AG09319 (cell line): Measurements from ENCODE around the gene WAC.

Experiments used
- DNase-seq: peaks from one replicate; pipeline ENCODE4 v3.0.0-alpha.2; 2010; ENCODE audit warnings: low read depth; ENCODE audit errors: extremely low read depth
- TF ChIP-seq, protein P1 (sequence below): IDR thresholded peaks from 2 replicates; pipeline ENCODE4 v1.5.1; 2011; ENCODE audit warnings: low read depth, mild to moderate bottlenecking, inconsistent platforms, low read length, moderate library complexity

Gene WAC

GRCh38 chr10:28581916-28582315 lies 49.0 kb downstream of the WAC start:
- TF ChIP-seq, protein P1, sequence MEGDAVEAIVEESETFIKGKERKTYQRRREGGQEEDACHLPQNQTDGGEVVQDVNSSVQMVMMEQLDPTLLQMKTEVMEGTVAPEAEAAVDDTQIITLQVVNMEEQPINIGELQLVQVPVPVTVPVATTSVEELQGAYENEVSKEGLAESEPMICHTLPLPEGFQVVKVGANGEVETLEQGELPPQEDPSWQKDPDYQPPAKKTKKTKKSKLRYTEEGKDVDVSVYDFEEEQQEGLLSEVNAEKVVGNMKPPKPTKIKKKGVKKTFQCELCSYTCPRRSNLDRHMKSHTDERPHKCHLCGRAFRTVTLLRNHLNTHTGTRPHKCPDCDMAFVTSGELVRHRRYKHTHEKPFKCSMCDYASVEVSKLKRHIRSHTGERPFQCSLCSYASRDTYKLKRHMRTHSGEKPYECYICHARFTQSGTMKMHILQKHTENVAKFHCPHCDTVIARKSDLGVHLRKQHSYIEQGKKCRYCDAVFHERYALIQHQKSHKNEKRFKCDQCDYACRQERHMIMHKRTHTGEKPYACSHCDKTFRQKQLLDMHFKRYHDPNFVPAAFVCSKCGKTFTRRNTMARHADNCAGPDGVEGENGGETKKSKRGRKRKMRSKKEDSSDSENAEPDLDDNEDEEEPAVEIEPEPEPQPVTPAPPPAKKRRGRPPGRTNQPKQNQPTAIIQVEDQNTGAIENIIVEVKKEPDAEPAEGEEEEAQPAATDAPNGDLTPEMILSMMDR: no peak
- DNase-seq: no peak

- DNase-seq: no peak
- TF ChIP-seq, protein P1: no peak
Observed at GRCh38 chr10:28585076-28585475, 52.2 kb downstream of the WAC start.

GRCh38 chr10:28586176-28586575 lies 53.3 kb downstream of the WAC start:
- TF ChIP-seq, protein P1: no peak
- DNase-seq: no peak

GRCh38 chr10:28587270-28587969 lies 54.5 kb downstream of the WAC start:
- peak; percentile 54 for DNase-seq
- TF ChIP-seq, protein P1: no peak

- peak; percentile 63 for DNase-seq
- TF ChIP-seq, protein P1: peak; percentile 42
Observed at GRCh38 chr10:28587970-28588290, 55.0 kb downstream of the WAC start.

DNA sequence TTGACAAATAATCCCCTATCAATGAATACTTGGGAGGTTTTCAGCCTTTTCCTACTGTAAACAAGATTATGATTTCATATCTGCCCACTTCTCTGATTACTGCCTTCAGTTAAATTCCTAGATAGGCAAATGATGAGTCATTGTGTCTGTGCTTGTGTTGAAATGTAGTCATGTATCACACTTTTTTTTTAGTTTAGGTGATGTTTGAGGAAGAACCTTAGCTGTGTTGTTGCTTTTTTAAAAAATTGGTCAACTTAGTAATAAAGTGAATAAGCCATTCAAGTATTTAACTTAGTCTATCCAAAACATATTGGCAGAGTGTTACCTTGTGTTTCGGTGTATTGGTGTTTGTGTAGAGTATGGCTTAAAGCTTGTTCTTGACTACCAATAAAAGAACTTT lies 60.0 kb downstream of the WAC start:
- DNase-seq: peak; percentile 15
- TF ChIP-seq, protein P1: no peak

- DNase-seq: no peak
- TF ChIP-seq, protein P1: no peak
Observed at GRCh38 chr10:28593811-28594210, 60.9 kb downstream of the WAC start.
